HEK293T (cell line): ENCODE data around the gene TRAF2.

Experiments used
- CTCF ChIA-PET: fragments of 350-600 bp; formaldehyde crosslinking; extraction: SDS; loops from one replicate; lab custom pipeline; 2021; ENCODE audit warnings: antibody characterized with exemption, inconsistent platforms; lab: Yijun Ruan, JAX
- POLR2A ChIA-PET: fragments of 350-600 bp; formaldehyde crosslinking; extraction: SDS; loops from one replicate; lab custom pipeline; 2020; ENCODE audit warnings: antibody characterized with exemption, inconsistent platforms; lab: Yijun Ruan, JAX
- DNase-seq: peaks from one replicate; pipeline ENCODE4 v3.0.0; 2012; ENCODE audit warnings: mixed read lengths; ENCODE audit errors: extremely low spot score
- ARNT ChIP-seq: fragments of 450-650 bp; IDR thresholded peaks from 2 replicates; pipeline ENCODE4 v1.6.1; 2017; ENCODE audit warnings: mild to moderate bottlenecking
- BHLHE40 ChIP-seq: fragments of 450-650 bp; IDR thresholded peaks from 2 replicates; pipeline ENCODE4 v1.6.1; 2016; ENCODE audit warnings: mild to moderate bottlenecking, moderate library complexity, borderline replicate concordance
- CTBP1 ChIP-seq: fragments of 450-650 bp; IDR thresholded peaks from 2 replicates; pipeline ENCODE4 v1.6.1; 2016; ENCODE audit warnings: borderline replicate concordance
- ELF4 ChIP-seq: fragments of 450-650 bp; IDR thresholded peaks from 2 replicates; pipeline ENCODE4 v1.6.1; 2017; ENCODE audit warnings: antibody characterized with exemption
- FOXA1 ChIP-seq: fragments of 450-650 bp; IDR thresholded peaks from 2 replicates; pipeline ENCODE4 v1.6.1; 2016; ENCODE audit warnings: mild to moderate bottlenecking
- FOXK2 ChIP-seq: fragments of 450-650 bp; IDR thresholded peaks from 2 replicates; pipeline ENCODE4 v1.6.1; 2016; ENCODE audit warnings: mild to moderate bottlenecking
- FOXM1 ChIP-seq: fragments of 450-650 bp; IDR thresholded peaks from 2 replicates; pipeline ENCODE4 v1.6.1; 2017; ENCODE audit warnings: mild to moderate bottlenecking, borderline replicate concordance
- HDGF ChIP-seq: fragments of 450-650 bp; IDR thresholded peaks from 2 replicates; pipeline ENCODE4 v1.6.1; 2017; ENCODE audit warnings: antibody characterized with exemption, borderline replicate concordance
- L3MBTL2 ChIP-seq: fragments of 450-650 bp; conservative IDR thresholded peaks from 2 replicates; pipeline ENCODE4 v1.6.1; 2016; ENCODE audit warnings: mild to moderate bottlenecking
- LEF1 ChIP-seq: fragments of 450-650 bp; IDR thresholded peaks from 2 replicates; pipeline ENCODE4 v1.6.1; 2017; ENCODE audit warnings: mild to moderate bottlenecking, borderline replicate concordance
- NFRKB ChIP-seq: fragments of 450-650 bp; IDR thresholded peaks from 2 replicates; pipeline ENCODE4 v1.6.1; 2016; ENCODE audit warnings: mild to moderate bottlenecking, moderate library complexity
- PKNOX1 ChIP-seq: fragments of 450-650 bp; IDR thresholded peaks from 2 replicates; pipeline ENCODE4 v1.6.1; 2016
- SP1 ChIP-seq: fragments of 450-650 bp; IDR thresholded peaks from 2 replicates; pipeline ENCODE4 v1.6.1; 2017
- SUZ12 ChIP-seq: fragments of 450-650 bp; IDR thresholded peaks from 2 replicates; pipeline ENCODE4 v1.6.1; 2016; ENCODE audit warnings: mild to moderate bottlenecking
- TARDBP ChIP-seq: fragments of 450-650 bp; IDR thresholded peaks from 2 replicates; pipeline ENCODE4 v1.6.1; 2016
- ZNF384 ChIP-seq: fragments of 450-650 bp; IDR thresholded peaks from 2 replicates; pipeline ENCODE4 v1.6.1; 2016

TRAF2 gene

GRCh38 chr9:136915632-136916329 is 29.5 kb downstream of the TRAF2 start:
- ChIA-PET POLR2A (no interaction called here), CTCF (no interaction called here)
- DNase-seq = no peak
- TF ChIP-seq HDGF = no peak
- TF ChIP-seq FOXK2 = no peak
- no peak for TF ChIP-seq BHLHE40
- no peak for TF ChIP-seq ARNT
- TF ChIP-seq TARDBP = no peak
- no peak for TF ChIP-seq SUZ12

GRCh38 chr9:136916330-136917184 is 30.2 kb downstream of the TRAF2 start:
- TF ChIP-seq BHLHE40 = no peak
- TF ChIP-seq ZNF384 = no peak
- TF ChIP-seq LEF1 = no peak
- TF ChIP-seq SP1 = no peak
- no peak for TF ChIP-seq PKNOX1
- TF ChIP-seq FOXK2 = no peak
- no peak for TF ChIP-seq TARDBP
- TF ChIP-seq NFRKB = no peak
- TF ChIP-seq ARNT = no peak
- TF ChIP-seq L3MBTL2 = no peak
- no peak for TF ChIP-seq CTBP1
- no peak for TF ChIP-seq FOXM1
- TF ChIP-seq HDGF = no peak
- TF ChIP-seq SUZ12 = no peak
- no peak for TF ChIP-seq FOXA1
- no peak for TF ChIP-seq ELF4
- CTCF ChIA-PET = no interaction called here
- POLR2A ChIA-PET = no interaction called here
- DNase-seq = no peak

GRCh38 chr9:136917902-136918301 is 31.6 kb downstream of the TRAF2 start:
- CTCF ChIA-PET = no interaction called here
- POLR2A ChIA-PET = no interaction called here
- DNase-seq = no peak
- TF ChIP-seq SUZ12 (no peak), ARNT (no peak), FOXK2 (no peak), NFRKB (no peak), FOXA1 (no peak), SP1 (no peak), PKNOX1 (no peak), TARDBP (no peak), FOXM1 (no peak), BHLHE40 (no peak), ELF4 (no peak), HDGF (no peak), L3MBTL2 (no peak), LEF1 (no peak), ZNF384 (no peak)

- no peak for DNase-seq
- POLR2A ChIA-PET = interaction anchor here (0.6 kb wide), 1 partner anchor 113 kb away, joined by 3 read pairs; no protein-coding TSS in a partner anchor
- CTCF ChIA-PET = no interaction called here
- TF ChIP-seq ELF4 = no peak
- no peak for TF ChIP-seq FOXK2
- TF ChIP-seq HDGF = no peak
- TF ChIP-seq PKNOX1 = no peak
- no peak for TF ChIP-seq CTBP1
- TF ChIP-seq ARNT = no peak
- no peak for TF ChIP-seq SP1
- TF ChIP-seq ZNF384 = no peak
- no peak for TF ChIP-seq SUZ12
- no peak for TF ChIP-seq FOXM1
- TF ChIP-seq L3MBTL2 = no peak
- no peak for TF ChIP-seq FOXA1
- TF ChIP-seq NFRKB = no peak
- no peak for TF ChIP-seq LEF1
- no peak for TF ChIP-seq BHLHE40
- TF ChIP-seq TARDBP = no peak
These were observed 33.8 kb downstream of the TRAF2 start for GRCh38 chr9:136920069-136920468.

GRCh38 chr9:136920734-136921231 is 34.5 kb downstream of the TRAF2 start:
- POLR2A ChIA-PET = no interaction called here
- no peak for TF ChIP-seq L3MBTL2
- no peak for TF ChIP-seq FOXM1
- TF ChIP-seq LEF1 = no peak
- no peak for TF ChIP-seq FOXA1
- TF ChIP-seq CTBP1 = no peak
- no peak for TF ChIP-seq TARDBP
- TF ChIP-seq ELF4 = no peak
- no peak for TF ChIP-seq BHLHE40
- TF ChIP-seq NFRKB = no peak
- TF ChIP-seq SUZ12 = no peak
- TF ChIP-seq ARNT = no peak
- no peak for TF ChIP-seq SP1
- TF ChIP-seq FOXK2 = no peak
- TF ChIP-seq HDGF = no peak
- TF ChIP-seq PKNOX1 = no peak
- no peak for DNase-seq
- CTCF ChIA-PET = no interaction called here
